Measurements from ENCODE around the gene SELENOK. TPM values are rescaled to one million over a fixed set of nuclear protein-coding genes. Genes with fewer than 3 reads are reported as not detected.

The SELENOK gene
- total RNA-seq, 1 donor from 2014 or later: 57.2 TPM

DNA sequence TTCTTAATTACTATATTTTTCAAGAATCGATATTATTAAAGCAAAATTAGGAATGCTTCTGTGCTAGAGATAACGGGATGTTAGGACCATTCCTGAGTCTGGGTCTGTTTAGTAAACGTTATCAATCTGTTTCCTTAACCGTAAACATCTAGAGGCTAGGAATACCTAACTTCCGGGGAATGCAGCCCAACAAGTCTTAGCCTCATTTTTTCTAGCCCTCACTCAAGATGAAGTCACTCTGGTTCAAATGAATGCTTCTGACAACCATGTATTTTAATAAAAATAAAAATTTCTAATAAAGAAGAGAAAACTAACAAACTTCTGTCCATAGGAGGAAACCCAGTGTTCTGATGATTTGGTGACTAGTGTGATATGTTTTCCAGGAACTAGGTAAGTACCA is 11.1 kb upstream of the SELENOK start:
- H3K27ac Mint-ChIP-seq: no peak overlapping the region
- intact Hi-C loops (cut with micrococcal nuclease): no loop called here
- H3K4me1 Mint-ChIP-seq (ENCODE audit: low read depth): no peaks in the 10 kb centered on the region
- no peak for DNase-seq (ENCODE audit: low spot score)
- H3K9me3 Mint-ChIP-seq: no peaks in the 10 kb centered on the region
- H3K36me3 Mint-ChIP-seq (ENCODE audit: low read depth): no peaks in the 10 kb centered on the region
- no peak overlapping the region for H3K4me3 Mint-ChIP-seq
- H3K27me3 Mint-ChIP-seq (ENCODE audit: insufficient read depth): peaks cover 37% of the 10 kb centered on the region

DNA sequence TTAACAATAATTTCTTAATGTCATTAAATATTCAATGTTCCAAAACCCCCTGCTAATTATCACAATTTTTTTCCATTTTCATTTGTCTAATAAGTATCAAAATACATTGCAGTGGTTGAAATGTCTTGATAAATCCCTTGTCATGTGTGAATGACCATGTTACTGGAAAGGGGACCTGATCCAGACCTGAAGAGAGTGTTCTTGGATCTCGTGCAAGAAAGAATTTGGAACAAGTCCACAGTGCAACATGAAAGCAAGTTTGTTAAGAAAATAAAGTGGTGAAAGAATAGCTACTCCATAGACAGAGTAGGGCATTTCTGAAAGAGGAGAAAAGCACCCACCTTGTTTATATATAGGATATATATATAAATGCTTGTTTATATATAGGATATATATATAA is 10.4 kb upstream of the SELENOK start:
- Mint-ChIP-seq H3K9me3 (no peaks in the 10 kb centered on the region), H3K36me3 (ENCODE audit: low read depth) (no peaks in the 10 kb centered on the region), H3K4me3 (no peak overlapping the region), H3K27me3 (ENCODE audit: insufficient read depth) (peaks cover 42% of the 10 kb centered on the region), H3K4me1 (ENCODE audit: low read depth) (no peaks in the 10 kb centered on the region), H3K27ac (no peak overlapping the region)
- intact Hi-C loops (cut with micrococcal nuclease): no loop called here
- DNase-seq (ENCODE audit: low spot score): no peak

DNA sequence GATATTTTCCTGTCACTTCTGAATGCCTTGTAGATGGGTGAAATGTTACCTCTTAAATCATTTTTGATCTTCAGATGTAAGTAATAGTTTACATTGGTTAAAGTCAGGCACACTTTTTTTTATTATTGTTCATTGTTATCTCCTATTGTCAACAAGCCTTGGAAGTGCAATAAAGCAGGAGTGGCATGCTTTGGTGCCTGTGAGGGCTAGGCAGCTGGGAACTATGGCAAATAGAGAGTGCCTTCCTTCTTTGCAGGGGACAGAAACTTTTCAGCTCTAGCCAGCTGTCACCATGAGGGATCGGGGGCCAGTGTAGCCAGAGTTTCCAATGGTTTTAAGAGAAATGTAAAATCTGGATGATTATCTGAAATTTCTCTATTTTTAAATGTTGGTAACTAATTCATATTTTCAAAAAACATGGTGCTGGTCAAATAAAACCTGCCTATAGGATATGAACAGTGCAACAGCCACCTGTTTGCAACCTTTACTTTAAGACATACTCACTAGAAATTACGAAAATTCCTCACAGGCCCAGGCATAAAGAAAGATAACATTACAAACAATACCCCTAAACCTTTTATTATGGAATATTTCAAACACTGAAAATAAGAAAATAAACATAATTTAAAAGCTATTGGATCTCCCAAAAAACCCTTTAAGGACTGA is 9.1 kb upstream of the SELENOK start:
- peaks cover 45% of the 10 kb centered on the region for H3K27me3 Mint-ChIP-seq (ENCODE audit: insufficient read depth)
- no peaks in the 10 kb centered on the region for H3K9me3 Mint-ChIP-seq
- H3K27ac Mint-ChIP-seq: no peak overlapping the region
- intact Hi-C loops (cut with micrococcal nuclease): no loop called here
- no peaks in the 10 kb centered on the region for H3K36me3 Mint-ChIP-seq (ENCODE audit: low read depth)
- no peak overlapping the region for H3K4me3 Mint-ChIP-seq
- H3K4me1 Mint-ChIP-seq (ENCODE audit: low read depth): no peaks in the 10 kb centered on the region
- DNase-seq (ENCODE audit: low spot score): no peak

DNA sequence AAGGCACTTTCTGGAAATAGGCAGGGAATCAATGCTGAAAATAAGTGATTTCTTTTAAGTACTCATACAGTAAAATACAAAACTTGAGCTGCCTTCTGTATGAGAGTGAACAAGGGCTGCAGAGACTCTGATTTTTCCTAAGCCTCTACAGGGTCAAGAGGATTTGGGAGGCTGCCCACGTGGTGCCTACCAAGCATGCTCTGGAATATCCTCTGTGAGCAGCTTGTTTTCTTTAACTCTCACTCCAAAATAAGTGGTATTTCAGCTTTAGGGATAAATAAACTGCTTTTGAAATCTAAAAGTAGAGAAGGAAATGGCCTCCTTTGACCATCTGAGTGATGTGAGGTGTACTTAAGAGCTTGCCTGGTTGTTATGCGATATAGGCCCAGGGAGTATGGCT is 8.1 kb upstream of the SELENOK start:
- intact Hi-C loops (cut with micrococcal nuclease): no loop called here
- Mint-ChIP-seq H3K4me3 (no peak overlapping the region), H3K36me3 (ENCODE audit: low read depth) (no peaks in the 10 kb centered on the region), H3K27me3 (ENCODE audit: insufficient read depth) (peaks cover 48% of the 10 kb centered on the region), H3K27ac (no peak overlapping the region), H3K4me1 (ENCODE audit: low read depth) (no peaks in the 10 kb centered on the region), H3K9me3 (no peaks in the 10 kb centered on the region)
- DNase-seq (ENCODE audit: low spot score): no peak

DNA sequence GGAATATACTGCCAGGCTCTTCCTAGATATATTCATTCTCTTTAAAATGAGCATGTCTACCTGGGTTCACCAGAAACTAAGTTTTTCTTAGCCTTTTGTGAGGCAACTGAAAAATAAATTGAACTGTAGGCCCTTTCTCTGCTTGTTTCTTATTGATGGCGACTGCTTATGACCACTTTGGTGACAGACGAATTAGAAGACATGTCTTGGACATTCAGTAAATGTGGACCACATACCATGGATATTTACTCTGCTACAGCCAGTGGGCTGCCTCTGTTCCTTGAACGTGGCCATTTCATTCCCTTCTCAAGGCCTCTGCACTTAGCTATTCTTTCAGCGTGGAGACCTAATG is 603 bp upstream of the SELENOK start:
- H3K36me3 Mint-ChIP-seq (ENCODE audit: low read depth): peaks cover 29% of the 10 kb centered on the region
- H3K27ac Mint-ChIP-seq: peak overlapping the region; percentile 99
- H3K27me3 Mint-ChIP-seq (ENCODE audit: insufficient read depth): peaks cover 32% of the 10 kb centered on the region
- peaks cover 56% of the 10 kb centered on the region for H3K4me1 Mint-ChIP-seq (ENCODE audit: low read depth)
- intact Hi-C loops (cut with micrococcal nuclease): loop anchor here (2.0 to 5.0 kb wide), 3 partner anchors 13 to 635 kb away; partner anchors contain the start of gene TKT
- no peaks in the 10 kb centered on the region for H3K9me3 Mint-ChIP-seq
- peak overlapping the region; percentile 98 for H3K4me3 Mint-ChIP-seq
- DNase-seq (ENCODE audit: low spot score): no peak

DNA sequence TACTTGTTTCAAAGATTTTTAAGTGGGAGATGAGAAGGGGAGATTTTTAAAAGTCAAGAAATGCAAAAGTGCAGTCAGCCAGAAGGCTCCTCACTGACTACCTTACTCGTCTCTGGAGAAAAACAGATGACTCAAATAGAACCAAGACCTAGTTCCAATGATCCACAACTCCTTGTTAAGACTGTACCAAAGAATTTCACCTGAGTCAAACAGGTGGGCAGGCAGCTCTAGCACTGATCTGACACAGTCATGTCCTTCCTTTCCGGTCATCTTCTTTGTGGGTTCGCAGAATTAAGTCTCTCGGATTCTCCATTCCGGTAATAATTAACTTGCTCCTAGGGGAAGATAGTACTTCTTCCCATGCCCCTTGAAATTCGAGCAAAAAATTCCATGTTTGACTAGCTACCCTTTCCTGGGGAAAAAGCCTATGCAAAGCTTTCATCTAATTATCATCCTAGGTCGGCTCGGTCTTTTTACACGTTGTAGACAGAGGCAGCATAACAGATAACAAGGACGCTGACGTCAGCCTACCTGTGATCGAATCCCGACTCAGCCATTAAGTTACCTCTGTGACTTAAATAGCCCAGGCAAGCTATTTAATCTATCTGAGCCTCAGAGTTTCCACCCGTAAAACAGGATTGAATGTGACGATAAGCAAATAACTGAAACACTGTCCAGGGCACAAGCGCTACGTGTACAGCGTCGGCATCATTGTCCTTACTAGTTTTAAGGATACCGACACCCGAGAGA is 758 bp downstream of the SELENOK start:
- H3K9me3 Mint-ChIP-seq: no peaks in the 10 kb centered on the region
- peak overlapping the region; percentile 99 for H3K27ac Mint-ChIP-seq
- peaks cover 36% of the 10 kb centered on the region for H3K36me3 Mint-ChIP-seq (ENCODE audit: low read depth)
- peak overlapping the region; percentile 98 for H3K4me3 Mint-ChIP-seq
- intact Hi-C loops (cut with micrococcal nuclease): loop anchor here (1.0 to 5.0 kb wide), 4 partner anchors 9 to 634 kb away; partner anchors contain the start of genes ACTR8, DCP1A and TKT
- peak; percentile 38 for DNase-seq (ENCODE audit: low spot score)
- peaks cover 21% of the 10 kb centered on the region for H3K27me3 Mint-ChIP-seq (ENCODE audit: insufficient read depth)
- H3K4me1 Mint-ChIP-seq (ENCODE audit: low read depth): peaks cover 64% of the 10 kb centered on the region

DNA sequence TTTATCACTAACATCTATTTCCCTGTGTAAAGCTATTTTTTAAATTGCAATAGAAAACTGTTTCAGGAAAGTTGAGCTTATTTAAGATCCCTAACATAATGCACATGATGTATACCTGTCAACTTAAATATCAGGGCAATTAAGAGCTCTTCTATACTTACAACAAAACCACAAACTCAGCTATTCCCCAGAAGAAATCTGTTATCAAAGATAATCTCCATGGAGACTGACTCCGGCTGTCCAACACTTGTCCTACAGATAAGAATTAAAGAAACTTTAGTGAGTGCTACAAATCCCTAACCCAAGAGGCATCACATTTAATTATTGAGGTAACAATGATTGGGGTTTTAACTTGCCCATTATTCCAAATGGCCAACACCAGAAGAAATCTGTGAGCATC is 3.4 kb downstream of the SELENOK start:
- no peaks in the 10 kb centered on the region for H3K9me3 Mint-ChIP-seq
- peak overlapping the region; percentile 22 for H3K4me3 Mint-ChIP-seq
- no peak for DNase-seq (ENCODE audit: low spot score)
- peaks cover 4% of the 10 kb centered on the region for H3K27me3 Mint-ChIP-seq (ENCODE audit: insufficient read depth)
- no peak overlapping the region for H3K27ac Mint-ChIP-seq
- intact Hi-C loops (cut with micrococcal nuclease): no loop called here
- H3K36me3 Mint-ChIP-seq (ENCODE audit: low read depth): peaks cover 40% of the 10 kb centered on the region
- H3K4me1 Mint-ChIP-seq (ENCODE audit: low read depth): peaks cover 58% of the 10 kb centered on the region

DNA sequence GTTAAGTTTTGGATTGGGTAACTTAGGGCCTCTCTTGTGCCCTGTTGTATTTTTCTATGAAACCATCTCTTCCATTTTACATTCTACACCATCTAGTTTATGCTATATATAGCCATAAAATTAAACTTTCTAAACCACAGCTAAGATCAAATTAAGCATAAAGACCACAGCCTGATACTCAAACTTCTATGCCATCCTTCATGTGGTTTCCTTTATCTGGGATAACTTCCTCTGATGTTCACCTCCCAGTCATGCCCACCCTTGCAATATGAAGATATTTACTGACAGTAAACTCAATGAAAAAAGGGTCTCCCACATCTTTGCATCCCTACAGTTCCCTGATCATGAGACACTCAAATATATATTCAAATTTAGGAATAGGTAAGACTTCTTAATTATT is 4.2 kb downstream of the SELENOK start:
- peaks cover 4% of the 10 kb centered on the region for H3K27me3 Mint-ChIP-seq (ENCODE audit: insufficient read depth)
- no peak for DNase-seq (ENCODE audit: low spot score)
- H3K9me3 Mint-ChIP-seq: no peaks in the 10 kb centered on the region
- H3K4me3 Mint-ChIP-seq: no peak overlapping the region
- intact Hi-C loops (cut with micrococcal nuclease): no loop called here
- H3K27ac Mint-ChIP-seq: peak overlapping the region; percentile 16
- peaks cover 39% of the 10 kb centered on the region for H3K36me3 Mint-ChIP-seq (ENCODE audit: low read depth)
- H3K4me1 Mint-ChIP-seq (ENCODE audit: low read depth): peaks cover 59% of the 10 kb centered on the region

DNA sequence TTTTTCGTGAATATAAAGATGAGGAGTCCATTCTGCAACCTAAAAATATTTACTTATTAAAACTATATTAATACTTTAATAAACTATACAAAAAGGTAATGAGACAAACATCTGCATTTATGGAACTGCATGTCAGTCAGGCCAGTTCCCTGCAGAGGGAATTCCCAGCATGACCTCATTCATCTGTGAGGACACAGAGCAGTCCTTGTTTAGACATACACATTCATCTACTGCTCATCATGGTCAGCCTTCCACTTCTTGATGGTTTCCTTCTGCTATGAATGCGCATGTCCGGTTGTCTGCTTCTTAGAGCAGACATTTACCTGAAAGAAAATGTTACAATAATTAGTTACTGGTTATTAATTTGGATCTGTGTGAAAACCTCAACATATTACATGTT is 6.4 kb downstream of the SELENOK start:
- Mint-ChIP-seq H3K27ac (no peak overlapping the region), H3K4me1 (ENCODE audit: low read depth) (peaks cover 55% of the 10 kb centered on the region), H3K9me3 (no peaks in the 10 kb centered on the region), H3K36me3 (ENCODE audit: low read depth) (peaks cover 45% of the 10 kb centered on the region), H3K27me3 (ENCODE audit: insufficient read depth) (no peaks in the 10 kb centered on the region), H3K4me3 (no peak overlapping the region)
- intact Hi-C loops (cut with micrococcal nuclease): no loop called here
- no peak for DNase-seq (ENCODE audit: low spot score)

DNA sequence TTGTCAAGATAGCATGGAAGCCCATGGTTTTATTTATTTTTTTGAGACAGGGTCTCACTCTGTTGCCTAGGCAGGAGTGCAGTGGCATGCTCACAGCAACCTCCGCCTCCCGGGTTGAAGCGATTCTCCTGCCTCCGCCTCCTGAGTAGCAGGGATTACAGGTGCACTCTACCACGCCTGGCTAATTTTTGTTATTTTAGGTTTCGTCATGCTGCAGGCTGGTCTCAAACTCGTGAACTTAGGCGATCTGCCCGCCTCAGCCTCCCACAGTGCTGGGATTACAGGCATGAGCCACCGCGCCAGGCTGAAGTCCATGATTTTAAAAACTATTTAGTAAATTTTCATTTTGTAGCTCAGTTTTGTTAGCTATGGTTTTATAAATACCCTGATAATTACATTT is 7.0 kb downstream of the SELENOK start:
- H3K4me3 Mint-ChIP-seq: no peak overlapping the region
- H3K36me3 Mint-ChIP-seq (ENCODE audit: low read depth): peaks cover 45% of the 10 kb centered on the region
- peaks cover 55% of the 10 kb centered on the region for H3K4me1 Mint-ChIP-seq (ENCODE audit: low read depth)
- intact Hi-C loops (cut with micrococcal nuclease): no loop called here
- H3K27ac Mint-ChIP-seq: no peak overlapping the region
- no peaks in the 10 kb centered on the region for H3K27me3 Mint-ChIP-seq (ENCODE audit: insufficient read depth)
- no peak for DNase-seq (ENCODE audit: low spot score)
- H3K9me3 Mint-ChIP-seq: no peaks in the 10 kb centered on the region

DNA sequence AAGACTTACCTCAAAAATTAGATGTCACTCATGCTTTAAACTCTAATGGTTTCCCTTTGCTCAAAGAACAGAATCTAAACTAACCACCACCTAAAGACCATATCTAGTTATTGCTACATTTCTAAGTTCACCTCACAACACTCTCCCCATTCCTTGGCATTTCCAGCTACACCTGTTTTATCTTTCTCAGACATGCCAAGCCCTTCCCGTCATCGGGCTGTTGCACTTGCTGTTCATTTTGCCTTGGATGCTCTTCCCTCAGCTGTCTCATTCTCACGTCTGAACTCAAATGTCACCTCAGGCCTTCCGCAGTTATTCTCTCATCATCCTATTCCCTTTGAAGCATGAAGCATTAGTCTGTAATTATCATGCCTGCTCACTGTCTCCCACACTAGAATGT is 8.7 kb downstream of the SELENOK start:
- peaks cover 46% of the 10 kb centered on the region for H3K4me1 Mint-ChIP-seq (ENCODE audit: low read depth)
- intact Hi-C loops (cut with micrococcal nuclease): no loop called here
- H3K36me3 Mint-ChIP-seq (ENCODE audit: low read depth): peaks cover 45% of the 10 kb centered on the region
- H3K27me3 Mint-ChIP-seq (ENCODE audit: insufficient read depth): no peaks in the 10 kb centered on the region
- peak overlapping the region; percentile 78 for H3K27ac Mint-ChIP-seq
- peak overlapping the region; percentile 99 for H3K4me3 Mint-ChIP-seq
- H3K9me3 Mint-ChIP-seq: no peaks in the 10 kb centered on the region
- DNase-seq (ENCODE audit: low spot score): no peak

DNA sequence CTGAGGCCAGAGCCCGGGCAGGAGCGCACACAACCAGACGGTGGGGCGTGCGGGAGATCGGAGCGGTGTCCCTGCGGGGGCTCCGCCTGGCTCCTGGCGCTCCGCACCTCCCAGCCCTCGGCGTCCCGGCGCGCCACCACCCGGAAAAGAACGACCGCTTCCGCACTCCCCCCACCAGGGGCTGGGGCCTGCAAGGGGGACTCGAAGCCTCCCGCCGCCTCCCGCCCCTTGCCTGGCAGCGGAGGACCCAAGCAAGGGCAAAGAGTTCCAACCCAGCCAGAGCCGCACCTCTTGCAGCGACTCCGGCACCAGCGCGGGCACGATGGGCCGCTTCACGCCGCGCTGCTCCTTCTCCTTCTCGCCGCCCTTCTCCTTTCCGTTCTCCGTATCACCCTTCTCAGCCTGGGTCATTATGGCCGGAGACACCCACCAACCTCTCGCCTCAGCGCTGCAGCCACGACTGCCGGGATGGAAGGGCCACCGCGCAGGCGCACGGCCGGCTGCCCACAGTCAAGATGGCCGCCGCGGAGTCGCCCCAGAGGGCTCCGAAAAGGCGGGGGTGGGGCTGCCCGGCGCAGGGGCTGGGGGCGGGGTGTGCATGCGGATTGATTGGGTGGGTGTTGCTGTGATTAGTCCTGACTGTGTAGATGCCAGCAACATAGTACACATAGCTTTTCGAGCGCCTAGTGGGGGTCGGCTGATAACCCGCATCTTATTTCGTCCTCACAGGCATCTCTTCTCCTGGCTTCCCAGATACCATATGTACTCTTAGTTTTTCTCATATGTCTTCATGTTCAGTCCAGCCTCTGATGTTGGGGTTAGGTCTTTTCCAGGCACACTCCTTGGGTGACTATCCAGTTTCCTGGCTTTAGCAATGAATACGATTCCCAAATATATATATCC is 9.7 kb downstream of the SELENOK start, which contains the start of gene ACTR8:
ACTR8 (minus strand) TSS at position 462 of the 903 bp plus-strand sequence; CDS start at position 411, 51 bp downstream.
- peaks cover 46% of the 10 kb centered on the region for H3K36me3 Mint-ChIP-seq (ENCODE audit: low read depth)
- H3K4me3 Mint-ChIP-seq: peak within 1 kb of the TSS; percentile 99
- intact Hi-C loops (cut with micrococcal nuclease): loop anchor here (1.0 kb wide), 1 partner anchor 9 kb away; the partner anchor contains the start of gene SELENOK
- H3K27ac Mint-ChIP-seq: peak within 1 kb of the TSS; percentile 99
- peak; percentile 85 for DNase-seq (ENCODE audit: low spot score)
- H3K9me3 Mint-ChIP-seq: no peaks in the 10 kb centered on the region
- H3K27me3 Mint-ChIP-seq (ENCODE audit: insufficient read depth): no peaks in the 10 kb centered on the region
- H3K4me1 Mint-ChIP-seq (ENCODE audit: low read depth): peaks cover 37% of the 10 kb centered on the region

All from activated T-helper 1 cell treated with anti-CD3 and anti-CD28 coated beads, Interleukin-12 subunit alpha, Interleukin-12 subunit beta, Interleukin-2, Interleukin-4 antibody, amounts not matched to agents 30 ng/mL and 10 ng/mL and 1 ng/mL, durations not matched to agents 14 hours and 24 hours and 36 hours (primary cell).